Stimulated activated CD4-positive, alpha-beta T cell treated with anti-CD3 and anti-CD28 coated beads, TNF-alpha, amount 100 ng/mL, for 1 hour (primary cell): ENCODE results near the gene OTOG.

ENCODE experiments used
- DNase-seq, 3 donors: peaks; one replicate each; pipeline ENCODE4 v3.0.0-alpha.2; 2020; ENCODE audit warnings: low read depth in 3 of 3, low spot score in 1 of 3

Gene OTOG

GRCh38 chr11:17560281-17561110 is 13.4 kb downstream of the OTOG start:
- DNase-seq = no peak

DNA sequence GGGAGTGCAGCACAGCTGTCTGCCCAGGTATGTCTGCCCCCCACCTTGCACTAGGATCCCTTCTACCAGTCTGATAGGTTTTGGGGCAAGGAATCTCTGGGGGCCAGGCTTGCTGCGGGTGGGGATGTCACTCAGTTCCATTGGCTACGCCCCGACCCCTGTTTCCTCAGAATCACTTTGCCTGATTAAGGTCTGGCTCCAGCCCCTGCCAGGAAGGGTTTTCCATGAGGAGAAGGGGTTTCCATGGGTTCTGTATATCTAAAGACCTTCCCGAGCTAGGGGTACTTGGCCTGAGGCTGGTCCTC is 14.0 kb downstream of the OTOG start:
- no peak for DNase-seq

DNA sequence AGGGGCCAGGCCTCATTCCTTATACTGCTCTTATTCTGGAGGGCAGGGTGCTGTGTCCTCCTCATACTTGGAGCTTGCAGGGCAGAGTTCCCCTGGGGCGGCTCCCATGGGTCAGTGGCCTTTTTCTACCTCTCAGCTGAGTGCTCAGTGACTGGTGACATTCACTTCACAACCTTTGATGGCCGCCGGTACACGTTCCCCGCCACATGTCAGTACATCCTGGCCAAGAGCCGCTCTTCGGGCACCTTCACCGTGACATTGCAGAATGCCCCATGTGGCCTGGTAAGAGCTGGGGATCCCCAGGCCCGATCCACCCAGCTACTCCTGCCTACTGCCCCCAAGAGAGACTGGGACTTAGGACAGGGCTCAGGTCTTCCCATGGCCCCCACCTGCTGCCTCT is 14.5 kb downstream of the OTOG start:
- DNase-seq = no peak

DNA sequence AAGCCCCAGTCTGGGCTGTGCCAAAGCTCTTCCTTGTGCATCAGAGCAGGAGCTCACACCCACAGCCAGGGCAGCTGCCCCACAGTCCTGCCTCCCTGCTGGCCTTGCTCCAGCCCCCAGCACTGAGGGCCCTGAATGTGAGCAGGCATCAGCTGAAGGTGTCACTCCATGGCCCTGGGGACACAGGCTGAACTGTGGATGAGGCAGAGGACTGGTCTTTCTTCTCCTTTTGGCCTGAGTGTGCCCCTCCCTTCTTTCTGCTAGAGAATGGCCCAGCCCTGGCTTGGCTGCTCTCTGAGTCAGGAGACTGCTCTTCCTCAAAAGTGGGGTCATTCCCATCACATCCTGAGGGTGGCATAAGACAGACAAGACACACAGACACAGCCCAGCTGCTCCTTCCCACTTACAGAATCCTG is 16.2 kb downstream of the OTOG start:
- DNase-seq = no peak

- DNase-seq = no peak
Measured at GRCh38 chr11:17563961-17564686, 17.1 kb downstream of the OTOG start.

- DNase-seq = no peak
Measured at GRCh38 chr11:17564687-17565042, 17.6 kb downstream of the OTOG start.

DNA sequence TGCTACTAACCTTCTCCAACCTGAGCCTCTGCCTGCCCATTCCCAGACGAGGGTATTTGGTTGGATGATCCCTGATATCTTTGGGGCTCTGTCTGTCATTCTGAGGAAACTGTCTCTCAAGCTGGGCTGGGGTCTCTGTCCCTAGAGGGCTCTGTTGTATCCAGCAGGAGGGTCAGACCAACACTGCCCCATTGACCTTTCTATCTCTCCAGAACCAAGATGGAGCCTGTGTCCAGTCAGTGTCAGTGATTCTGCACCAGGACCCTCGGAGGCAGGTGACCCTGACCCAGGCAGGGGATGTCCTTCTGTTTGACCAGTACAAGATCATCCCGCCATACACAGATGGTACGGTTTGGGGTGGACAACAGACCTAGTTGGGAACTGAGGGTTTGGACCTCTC is 21.9 kb downstream of the OTOG start:
- DNase-seq = no peak

GRCh38 chr11:17570034-17570433 is 23.0 kb downstream of the OTOG start:
- no peak for DNase-seq

- DNase-seq = no peak
Measured at GRCh38 chr11:17571431-17572358, 24.6 kb downstream of the OTOG start.

GRCh38 chr11:17572359-17572690 is 25.3 kb downstream of the OTOG start:
- DNase-seq = no peak

DNA sequence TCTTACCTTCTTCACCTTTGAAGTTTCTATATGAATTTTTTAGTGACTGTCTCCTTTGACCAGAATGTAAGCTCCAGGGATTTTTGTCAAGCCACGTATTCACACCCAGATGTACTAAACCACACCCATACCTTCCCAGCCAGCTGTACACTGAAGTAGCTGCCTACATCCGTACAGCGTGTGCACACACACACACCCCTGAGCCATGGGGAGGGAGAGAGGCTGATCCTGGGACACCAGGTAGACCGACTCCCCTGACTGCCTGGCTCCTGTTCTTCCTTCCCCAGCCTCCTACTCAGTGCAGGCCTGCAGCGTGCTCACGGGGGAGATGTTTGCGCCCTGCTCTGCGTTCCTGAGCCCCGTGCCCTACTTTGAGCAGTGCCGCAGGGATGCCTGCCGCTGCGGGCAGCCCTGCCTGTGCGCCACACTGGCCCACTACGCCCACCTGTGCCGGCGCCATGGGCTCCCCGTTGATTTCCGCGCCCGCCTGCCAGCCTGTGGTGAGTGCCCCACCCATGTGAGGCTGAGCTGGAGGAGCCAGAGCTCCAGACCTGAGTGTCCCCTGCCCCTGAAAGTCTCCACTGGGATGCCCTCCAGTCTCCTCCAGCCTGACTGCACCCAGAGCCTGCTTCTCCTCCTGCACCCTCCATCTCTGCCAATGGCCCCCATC is 25.9 kb downstream of the OTOG start:
- DNase-seq = no peak

GRCh38 chr11:17573526-17573925 is 26.5 kb downstream of the OTOG start:
- no peak for DNase-seq

- no peak for DNase-seq
Measured at GRCh38 chr11:17574141-17575091, 27.4 kb downstream of the OTOG start.

GRCh38 chr11:17575431-17576425 is 28.7 kb downstream of the OTOG start:
- no peak for DNase-seq

DNA sequence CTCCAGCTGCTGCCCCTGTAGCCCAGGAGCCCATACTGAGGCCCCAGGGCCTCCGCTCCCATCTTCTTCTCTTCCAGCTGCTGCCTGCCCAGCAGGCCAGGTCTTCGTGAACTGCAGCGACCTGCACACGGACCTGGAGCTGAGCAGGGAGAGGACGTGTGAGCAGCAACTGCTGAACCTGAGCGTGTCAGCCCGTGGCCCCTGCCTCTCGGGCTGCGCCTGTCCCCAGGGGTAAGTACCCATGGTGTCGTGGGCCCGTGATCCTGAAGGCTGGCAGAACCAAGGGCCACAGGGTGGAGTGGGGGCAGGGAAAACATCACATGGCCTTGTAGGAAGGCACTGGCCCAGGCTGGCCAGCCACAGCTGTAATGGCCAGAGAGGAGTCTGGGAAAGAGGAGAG is 31.2 kb downstream of the OTOG start:
- no peak for DNase-seq

DNA sequence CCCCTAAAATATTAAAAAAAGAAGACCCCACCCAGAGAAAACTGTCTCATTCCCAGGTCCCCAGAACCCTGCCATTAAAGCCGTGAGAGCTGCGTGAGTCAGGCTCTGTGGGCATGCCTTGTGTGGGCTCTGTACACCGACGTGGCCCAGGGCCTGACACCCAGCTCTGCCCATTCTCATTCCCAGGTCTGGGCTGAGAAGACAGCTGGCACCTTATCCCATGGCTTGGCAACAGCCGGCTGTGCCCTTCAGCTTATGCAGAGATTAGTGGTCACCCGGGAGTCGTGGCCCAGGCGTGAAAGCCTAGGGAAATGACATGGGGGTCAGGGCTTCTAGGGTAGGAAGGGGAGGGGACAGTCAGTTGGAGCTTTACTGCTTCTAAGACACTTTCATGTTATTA is 31.9 kb downstream of the OTOG start:
- no peak for DNase-seq

GRCh38 chr11:17579451-17579850 is 32.4 kb downstream of the OTOG start:
- no peak for DNase-seq

DNA sequence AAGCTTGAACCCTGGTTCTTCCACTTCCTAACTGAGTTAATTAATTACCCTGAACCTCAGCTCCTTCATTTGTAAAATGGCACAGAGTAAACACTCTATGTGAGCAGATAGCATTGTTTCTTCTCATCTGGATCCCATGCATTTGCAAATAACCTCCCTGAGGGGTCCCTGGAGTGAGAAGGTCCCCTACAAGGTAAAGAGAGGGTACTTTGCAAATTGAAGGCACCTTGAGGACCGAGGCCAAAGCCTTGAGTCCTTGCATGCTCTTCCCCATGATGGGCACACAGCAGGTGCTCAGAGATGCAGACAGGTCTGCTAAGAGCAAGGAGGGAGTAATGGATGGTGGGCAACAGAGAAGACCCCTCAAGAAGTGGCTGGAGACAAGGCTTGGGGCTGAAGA is 33.2 kb downstream of the OTOG start:
- DNase-seq = no peak
